ENCODE data around the gene LAMTOR2. TPM values are rescaled to one million over a fixed set of nuclear protein-coding genes. Genes with fewer than 3 reads are reported as not detected.

LAMTOR2 gene
- total RNA-seq, 2 donors from 2014 or later: 44.2 to 47.5 TPM

- H3K36me3 ChIP-seq (replicated peaks in 1 of 2; ENCODE audit: insufficient read depth in 1 of 2, low read depth in 2 of 2): no peaks in the 10 kb centered on the region
- no peak overlapping the region for H3K27ac ChIP-seq
- ATAC-seq (no peak), DNase-seq (no peak)
- H3K9me3 ChIP-seq: no peaks in the 10 kb centered on the region
- TF ChIP-seq POLR2A (IDR thresholded peaks at IDR 0.05): no peak
- TF ChIP-seq, protein P1, sequence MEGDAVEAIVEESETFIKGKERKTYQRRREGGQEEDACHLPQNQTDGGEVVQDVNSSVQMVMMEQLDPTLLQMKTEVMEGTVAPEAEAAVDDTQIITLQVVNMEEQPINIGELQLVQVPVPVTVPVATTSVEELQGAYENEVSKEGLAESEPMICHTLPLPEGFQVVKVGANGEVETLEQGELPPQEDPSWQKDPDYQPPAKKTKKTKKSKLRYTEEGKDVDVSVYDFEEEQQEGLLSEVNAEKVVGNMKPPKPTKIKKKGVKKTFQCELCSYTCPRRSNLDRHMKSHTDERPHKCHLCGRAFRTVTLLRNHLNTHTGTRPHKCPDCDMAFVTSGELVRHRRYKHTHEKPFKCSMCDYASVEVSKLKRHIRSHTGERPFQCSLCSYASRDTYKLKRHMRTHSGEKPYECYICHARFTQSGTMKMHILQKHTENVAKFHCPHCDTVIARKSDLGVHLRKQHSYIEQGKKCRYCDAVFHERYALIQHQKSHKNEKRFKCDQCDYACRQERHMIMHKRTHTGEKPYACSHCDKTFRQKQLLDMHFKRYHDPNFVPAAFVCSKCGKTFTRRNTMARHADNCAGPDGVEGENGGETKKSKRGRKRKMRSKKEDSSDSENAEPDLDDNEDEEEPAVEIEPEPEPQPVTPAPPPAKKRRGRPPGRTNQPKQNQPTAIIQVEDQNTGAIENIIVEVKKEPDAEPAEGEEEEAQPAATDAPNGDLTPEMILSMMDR (IDR thresholded peaks at IDR 0.05): no peak
- WGBS, 2 donors: 84 to 90% methylated on average over 15 to 16 of the region's 19 CpGs
- H3K27me3 ChIP-seq: no peaks in the 10 kb centered on the region
- H3K4me3 ChIP-seq: no peak overlapping the region
- H3K4me1 ChIP-seq: peaks cover 20% of the 10 kb centered on the region
- intact Hi-C loops (cut with DNase I): no loop called here
Measured at GRCh38 chr1:156077430-156077760, 22.8 kb downstream of the LAMTOR2 start.

- Histone ChIP-seq H3K4me1 (peaks cover 30% of the 10 kb centered on the region), H3K27me3 (no peaks in the 10 kb centered on the region), H3K27ac (no peak overlapping the region), H3K36me3 (replicated peaks in 1 of 2; ENCODE audit: insufficient read depth in 1 of 2, low read depth in 2 of 2) (no peaks in the 10 kb centered on the region), H3K9me3 (no peaks in the 10 kb centered on the region), H3K4me3 (no peak overlapping the region)
- DNase-seq (no peak), ATAC-seq (no peak)
- 85 to 87% methylated on average over 5 of the region's 5 CpGs for WGBS, 2 donors
- TF ChIP-seq, protein P1 (IDR thresholded peaks at IDR 0.05): no peak
- TF ChIP-seq POLR2A (IDR thresholded peaks at IDR 0.05): no peak
- intact Hi-C loops (cut with DNase I): no loop called here
Measured at GRCh38 chr1:156078728-156079127, 24.1 kb downstream of the LAMTOR2 start.

GRCh38 chr1:156079762-156080161, 25.2 kb downstream of the LAMTOR2 start:
- Histone ChIP-seq H3K9me3 (no peaks in the 10 kb centered on the region), H3K27ac (no peak overlapping the region), H3K4me3 (no peak overlapping the region), H3K36me3 (replicated peaks in 1 of 2; ENCODE audit: insufficient read depth in 1 of 2, low read depth in 2 of 2) (no peaks in the 10 kb centered on the region), H3K27me3 (no peaks in the 10 kb centered on the region), H3K4me1 (peaks cover 30% of the 10 kb centered on the region)
- 80 to 83% methylated on average over 5 of the region's 5 CpGs for WGBS, 2 donors
- ATAC-seq (no peak), DNase-seq (no peak)
- intact Hi-C loops (cut with DNase I): no loop called here
- TF ChIP-seq, protein P1 (IDR thresholded peaks at IDR 0.05): no peak
- TF ChIP-seq POLR2A (IDR thresholded peaks at IDR 0.05): no peak

DNA sequence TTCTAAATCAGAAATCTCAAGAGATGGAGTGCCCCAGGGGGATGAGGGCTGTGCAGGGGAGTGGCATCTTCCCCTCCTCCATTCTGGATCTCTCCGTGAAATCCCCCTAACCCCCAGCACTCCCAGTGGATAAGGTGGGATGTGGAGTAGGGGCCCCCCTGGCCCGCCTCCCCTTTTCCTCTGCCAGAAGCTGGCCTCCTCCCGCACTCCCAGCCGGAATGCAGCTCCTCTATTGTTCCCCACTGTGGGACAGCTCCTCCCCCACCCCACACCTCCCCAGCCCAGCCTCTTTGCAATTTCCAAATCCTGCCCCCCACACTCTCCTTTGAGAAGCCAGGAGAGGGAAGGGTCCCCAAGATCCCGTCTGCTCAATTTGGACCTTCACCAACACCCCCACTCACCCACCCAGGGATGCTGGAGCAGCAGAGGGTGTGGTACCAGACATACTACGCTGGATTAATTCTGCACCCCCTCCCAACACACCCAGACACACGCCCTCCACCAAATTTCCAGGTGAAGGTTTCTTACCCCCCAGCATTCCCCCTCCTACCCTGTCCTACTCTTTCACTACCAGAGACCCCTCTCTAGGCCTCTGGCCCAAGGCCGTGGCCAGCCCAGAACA, 25.8 kb downstream of the LAMTOR2 start:
- no peaks in the 10 kb centered on the region for H3K9me3 ChIP-seq
- no peak for ATAC-seq
- no peak for DNase-seq
- H3K36me3 ChIP-seq (replicated peaks in 1 of 2; ENCODE audit: insufficient read depth in 1 of 2, low read depth in 2 of 2): no peaks in the 10 kb centered on the region
- no peaks in the 10 kb centered on the region for H3K27me3 ChIP-seq
- WGBS, 2 donors: 64 to 71% methylated on average over 7 to 8 of the region's 8 CpGs
- no peak overlapping the region for H3K27ac ChIP-seq
- intact Hi-C loops (cut with DNase I): no loop called here
- peaks cover 28% of the 10 kb centered on the region for H3K4me1 ChIP-seq
- H3K4me3 ChIP-seq: no peak overlapping the region
- TF ChIP-seq, protein P1 (IDR thresholded peaks at IDR 0.05): no peak
- no peak for TF ChIP-seq POLR2A (IDR thresholded peaks at IDR 0.05)

DNA sequence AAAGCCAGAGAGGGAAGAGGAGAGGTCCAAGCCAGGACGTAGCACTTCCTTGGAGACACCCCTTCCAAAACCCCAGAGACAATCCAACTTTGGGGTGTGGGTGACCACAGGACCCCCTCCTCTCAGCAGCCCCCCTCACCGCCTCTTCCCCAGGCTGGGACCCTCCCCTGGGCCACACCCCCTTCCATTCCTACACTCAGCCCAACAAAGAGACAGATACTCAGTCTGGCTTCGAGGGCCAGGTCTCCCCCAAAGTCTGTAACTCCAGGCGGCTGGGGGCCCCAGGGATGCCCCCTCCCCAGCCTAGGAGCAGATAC, 26.2 kb downstream of the LAMTOR2 start:
- no peaks in the 10 kb centered on the region for H3K27me3 ChIP-seq
- no peak overlapping the region for H3K27ac ChIP-seq
- no peaks in the 10 kb centered on the region for H3K36me3 ChIP-seq (replicated peaks in 1 of 2; ENCODE audit: insufficient read depth in 1 of 2, low read depth in 2 of 2)
- 59 to 80% methylated on average over 2 to 4 of the region's 4 CpGs for WGBS, 2 donors
- peaks cover 23% of the 10 kb centered on the region for H3K4me1 ChIP-seq
- no peaks in the 10 kb centered on the region for H3K9me3 ChIP-seq
- no peak for DNase-seq
- ATAC-seq: no peak
- intact Hi-C loops (cut with DNase I): no loop called here
- TF ChIP-seq POLR2A (IDR thresholded peaks at IDR 0.05): no peak
- TF ChIP-seq, protein P1 (IDR thresholded peaks at IDR 0.05): no peak
- H3K4me3 ChIP-seq: no peak overlapping the region
